ENCODE measurements around the gene ZFX. TPM values are rescaled to one million over a fixed set of nuclear protein-coding genes. Genes with fewer than 3 reads are reported as not detected.
A peak's percentile ranks its signal among the peaks of the same experiment; 100 is the strongest.

ZFX gene
- total and polyA plus RNA-seq, 2 of the 8 experiments (the other 6 are each of a cell fraction or from before 2014, with no cell fraction given) = 2.8 to 22.0 TPM

DNA sequence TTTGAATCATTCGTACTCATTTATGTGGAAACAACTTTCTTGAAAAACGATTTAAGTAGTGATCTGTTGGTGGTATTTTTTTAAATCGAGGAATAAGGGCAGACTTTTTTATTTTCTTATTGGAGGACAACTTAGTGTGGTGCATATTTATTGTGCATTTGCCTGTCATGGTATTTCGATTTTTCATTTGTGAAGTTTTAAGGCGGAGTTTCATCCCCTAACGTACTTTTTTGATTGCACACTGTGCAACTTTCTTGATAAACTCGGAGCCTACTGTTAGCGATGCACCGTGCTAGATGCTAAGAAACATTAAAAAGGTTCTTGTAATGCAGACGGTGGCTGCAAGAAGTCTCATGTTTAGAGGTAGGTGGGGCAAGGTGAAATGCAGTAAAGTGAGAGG is 1.4 kb downstream of the ZFX start:
- Histone ChIP-seq H3K4me2 (ENCODE audit: insufficient read depth in 1 of 2, low read depth in 2 of 2, low read length in 2 of 2) (peak overlapping the region; percentile 84 to 95), H3K79me1 (ENCODE audit: low read depth, low read length) (no peaks in the 10 kb centered on the region), H3K4ac (replicated peaks; ENCODE audit: insufficient read length, low read depth, low read length) (no peak overlapping the region), H3K14ac (ENCODE audit: insufficient read length) (no peak overlapping the region), H2BK5ac (ENCODE audit: low read depth, low read length) (no peak overlapping the region), H2BK15ac (ENCODE audit: low read length) (no peak overlapping the region), H4K20me1 (replicated peaks in 1 of 2; ENCODE audit: control insufficient read depth in 1 of 2, insufficient read depth in 2 of 2, low read length in 2 of 2) (no peaks in the 10 kb centered on the region), H3K79me2 (ENCODE audit: control insufficient read depth in 1 of 2, insufficient read depth in 2 of 2, low read length in 2 of 2) (peaks cover 0 to 52% of the 10 kb centered on the region in 2 experiments; a peak in 3 of 4 replicates), H3K4me1 (replicated peaks in 1 of 4; ENCODE audit: control insufficient read depth in 3 of 4, insufficient read depth in 4 of 4, low read length in 3 of 4) (peaks cover 0 to 6% (median 2%) of the 10 kb centered on the region in 4 experiments; a peak in 2 of 7 replicates), H3K18ac (ENCODE audit: extremely low read depth, low read length) (no peak overlapping the region; the same call in 1 of the 2 replicates), H3K23ac (ENCODE audit: insufficient read length) (no peak overlapping the region), H2BK120ac (replicated peaks; ENCODE audit: low read depth, low read length) (no peak overlapping the region), H3K27ac (ENCODE audit: low read depth, low read length) (peak overlapping the region; percentile 85; the same call in 1 of the 2 replicates), H4K91ac (replicated peaks; ENCODE audit: insufficient read length, low read length) (no peak overlapping the region), H3K27me3 (replicated peaks in 1 of 4; ENCODE audit: control insufficient read depth in 3 of 4, extremely low read depth in 1 of 4, insufficient read depth in 3 of 4, low read length in 3 of 4) (no peaks in the 10 kb centered on the region), H2BK20ac (ENCODE audit: low read length) (no peak overlapping the region), H3K56ac (replicated peaks; ENCODE audit: insufficient read length, low read depth, low read length) (no peak overlapping the region), H2BK12ac (ENCODE audit: low read depth, low read length) (no peak overlapping the region), H2AK5ac (ENCODE audit: low read depth, low read length) (no peak overlapping the region), H4K5ac (ENCODE audit: insufficient read length, low read depth, low read length) (no peak overlapping the region), H3K23me2 (ENCODE audit: low read depth, low read length) (peaks cover 4% of the 10 kb centered on the region; the same call in 1 of the 2 replicates), H3K9ac (replicated peaks in 1 of 4; ENCODE audit: extremely low read depth in 1 of 4, low read depth in 3 of 4, low read length in 3 of 4) (peak overlapping the region; percentile 48 to 83 (median 72); a peak in 6 of 7 replicates), H4K8ac (ENCODE audit: extremely low read depth, insufficient read depth, low read length) (no peak overlapping the region), H3K36me3 (ENCODE audit: control insufficient read depth in 2 of 4, insufficient read depth in 4 of 4, low read length in 3 of 4) (no peaks in the 10 kb centered on the region), H2AFZ (ENCODE audit: low read length) (no peak overlapping the region), H3K9me3 (ENCODE audit: insufficient read depth in 2 of 2, low read depth in 1 of 2, low read length in 1 of 2) (no peaks in the 10 kb centered on the region), H3K4me3 (ENCODE audit: extremely low read depth in 1 of 4, insufficient read depth in 2 of 4, low read depth in 3 of 4, low read length in 4 of 4) (peak overlapping the region; percentile 60 to 97 (median 64))
- DNase-seq (ENCODE audit: low read depth in 1 of 2, low spot score in 2 of 2) = no peak
- WGBS, 2 experiments (ENCODE audit: extremely low coverage in 1 of 2, insufficient coverage in 1 of 2, insufficient read length in 1 of 2, insufficient replicate concordance in 2 of 2, low coverage in 1 of 2, low lambda C conversion rate in 2 of 2, missing lambda C conversion rate in 1 of 2) = 3% methylated on average over 10 of the region's 10 CpGs; no CpG with 5 or more reads in 1 of the 2 experiments
- ChIA-PET POLR2A (ENCODE audit: partially characterized antibody) (no interaction called here), CTCF (ENCODE audit: partially characterized antibody) (no interaction called here)
- FAIRE-seq = no peak
- TF ChIP-seq TEAD4 (IDR thresholded peaks at IDR 0.05; ENCODE audit: low read depth, low read length) = no peak
- TF ChIP-seq SIN3A (conservative IDR thresholded peaks at IDR 0.05 in 1 of 2, IDR thresholded peaks at IDR 0.05 in 1 of 2; ENCODE audit: low read depth in 1 of 2, low read length in 2 of 2) = no peak
- TF ChIP-seq ZNF274 (IDR thresholded peaks at IDR 0.05; ENCODE audit: borderline replicate concordance, extremely low read depth, low read length) = no peak
- TF ChIP-seq SAP30 (IDR thresholded peaks at IDR 0.05; ENCODE audit: insufficient read depth, insufficient replicate concordance, low read length) = no peak
- no peak for TF ChIP-seq SP2 (IDR thresholded peaks at IDR 0.05; ENCODE audit: low read length)
- TF ChIP-seq EZH2 (IDR thresholded peaks at IDR 0.05; ENCODE audit: low read depth, low read length, severe bottlenecking) = no peak
- TF ChIP-seq CREB1 (IDR thresholded peaks at IDR 0.05) = no peak
- no peak for TF ChIP-seq JUN (IDR thresholded peaks at IDR 0.05; ENCODE audit: low read depth, low read length)
- TF ChIP-seq TAF7 (optimal IDR thresholded peaks at IDR 0.05; ENCODE audit: borderline replicate concordance, low read depth, low read length) = no peak
- TF ChIP-seq CTBP2 (IDR thresholded peaks at IDR 0.05; ENCODE audit: borderline replicate concordance, insufficient read depth, insufficient read length, low read length) = no peak
- TF ChIP-seq SUZ12 (IDR thresholded peaks at IDR 0.05; ENCODE audit: low read length) = no peak

All from H1 (cell line).